Stimulated activated naive CD8-positive, alpha-beta T cell treated with anti-CD3 and anti-CD28 coated beads, Interleukin-15, Interleukin-2, amounts not matched to agents 100 U/mL and 50 U/mL, for 24 hours (primary cell): ENCODE measurements around the gene PPP1R14B.

Experiments used
- ATAC-seq: fragments of 150-1000 bp; cut with Tn5 transposase; one replicate; pipeline ENCODE4 v1.10.0; 2021
- DNase-seq: peaks from one replicate; pipeline ENCODE4 v3.0.0; 2021

Gene PPP1R14B

DNA sequence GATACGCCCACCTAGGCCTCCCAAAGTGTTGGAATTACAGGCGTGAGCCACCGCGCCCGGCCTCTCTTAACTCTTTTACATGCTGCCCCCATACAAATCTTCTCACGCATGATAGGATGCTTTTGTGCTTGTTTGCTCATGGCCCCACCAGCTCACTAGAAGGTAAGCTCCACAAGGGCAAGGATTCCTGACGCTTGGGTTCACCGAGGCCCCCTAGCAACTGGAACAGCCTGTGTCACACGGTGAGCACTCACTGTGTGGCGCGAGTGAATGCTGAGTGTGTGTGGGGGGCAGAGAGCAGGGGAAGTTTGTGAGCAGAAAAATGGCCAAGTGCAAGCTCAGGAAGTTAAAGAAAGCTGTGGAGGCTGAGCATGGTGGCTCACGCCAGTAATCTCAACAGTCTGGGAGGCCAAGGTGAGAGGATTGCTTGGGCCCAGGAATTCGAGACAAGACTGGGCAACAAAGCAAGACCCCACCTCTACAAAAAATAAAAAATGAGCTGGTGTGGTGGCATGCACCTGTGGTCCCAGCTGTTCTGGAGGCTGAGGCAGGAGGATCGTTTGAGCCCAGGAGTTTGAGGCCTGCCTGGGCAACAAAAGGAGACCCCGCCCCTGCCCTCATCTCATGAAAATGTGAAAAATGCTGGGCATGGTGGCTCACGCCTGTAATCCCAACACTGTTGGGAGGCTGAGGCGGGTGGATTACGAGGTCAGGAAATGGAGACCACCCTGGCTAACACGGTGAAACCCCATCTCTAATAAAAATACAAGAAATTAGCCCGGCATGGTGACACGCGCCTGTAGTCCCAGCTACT, 35.4 kb upstream of the PPP1R14B start:
- DNase-seq (no peak), ATAC-seq (no peak)

GRCh38 chr11:64278576-64279190, 31.9 kb upstream of the PPP1R14B start:
- DNase-seq, result no peak
- ATAC-seq, result peak; percentile 19

DNA sequence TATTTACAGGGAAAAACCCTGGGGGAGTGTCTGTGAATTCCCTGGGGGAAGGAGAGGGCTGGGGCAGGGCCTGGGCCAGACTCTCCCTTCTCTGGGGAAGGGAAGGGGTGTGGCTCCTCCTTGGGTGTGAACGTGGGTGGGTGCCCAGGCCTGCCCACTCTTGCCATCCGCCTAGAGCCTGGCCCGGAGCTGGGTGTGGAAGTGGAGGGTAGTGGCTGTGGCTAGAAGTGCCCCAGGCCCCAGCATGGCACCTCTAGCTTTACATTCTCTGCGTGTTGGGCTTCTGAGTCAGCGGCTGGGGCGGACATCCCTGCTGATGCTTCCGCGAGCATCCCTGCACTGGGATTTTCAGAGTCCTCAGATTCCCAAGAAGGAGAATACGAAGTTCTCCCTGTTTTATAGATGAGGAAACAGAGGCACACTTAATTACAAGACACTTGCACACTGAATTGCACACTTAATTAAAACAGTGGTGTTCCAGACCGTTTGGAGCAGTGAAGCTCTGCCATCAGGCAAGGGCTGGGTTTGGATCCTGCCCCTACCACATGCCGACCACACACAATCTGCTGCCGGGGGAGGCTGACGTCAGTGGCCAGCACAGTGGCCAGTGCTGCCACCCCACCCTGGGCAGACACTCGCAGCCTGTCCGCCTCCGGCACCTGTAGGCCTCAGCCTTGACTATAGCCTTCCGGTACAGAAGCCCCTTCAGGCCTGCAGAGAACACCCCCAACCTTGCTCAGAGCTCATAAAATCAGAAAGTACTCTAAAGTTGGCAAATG, 30.1 kb upstream of the PPP1R14B start:
- no peak for ATAC-seq

DNA sequence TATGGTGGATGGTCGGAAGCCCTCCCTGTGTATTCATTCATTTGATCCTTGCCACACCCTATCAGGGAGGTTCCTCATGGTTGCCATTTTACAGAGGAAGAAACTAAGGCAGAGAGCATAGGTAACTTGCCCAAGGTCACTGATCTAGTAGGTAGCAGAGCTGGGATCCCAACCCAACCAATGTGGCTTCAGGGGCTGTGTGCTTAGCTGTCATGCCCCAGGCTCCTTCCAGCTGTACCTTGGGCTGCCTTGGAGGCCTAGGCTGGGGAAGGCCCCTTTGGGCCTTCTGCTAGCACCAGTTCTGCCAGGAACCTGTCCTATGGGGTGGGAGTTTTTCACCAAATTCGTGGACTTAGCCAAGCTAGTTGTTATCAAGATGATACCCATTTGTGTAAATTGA, 29.1 kb upstream of the PPP1R14B start:
- DNase-seq, result no peak
- no peak for ATAC-seq

More for the DNA sequence above, 30.1 kb upstream of the PPP1R14B start:
- DNase-seq, result no peak

- ATAC-seq, result no peak
- DNase-seq, result no peak
These were observed 28.5 kb upstream of the PPP1R14B start for GRCh38 chr11:64275031-64275800.

- DNase-seq (peak; percentile 99), ATAC-seq (peak; percentile 87)
These were observed 22.9 kb upstream of the PPP1R14B start for GRCh38 chr11:64269540-64270220.

DNA sequence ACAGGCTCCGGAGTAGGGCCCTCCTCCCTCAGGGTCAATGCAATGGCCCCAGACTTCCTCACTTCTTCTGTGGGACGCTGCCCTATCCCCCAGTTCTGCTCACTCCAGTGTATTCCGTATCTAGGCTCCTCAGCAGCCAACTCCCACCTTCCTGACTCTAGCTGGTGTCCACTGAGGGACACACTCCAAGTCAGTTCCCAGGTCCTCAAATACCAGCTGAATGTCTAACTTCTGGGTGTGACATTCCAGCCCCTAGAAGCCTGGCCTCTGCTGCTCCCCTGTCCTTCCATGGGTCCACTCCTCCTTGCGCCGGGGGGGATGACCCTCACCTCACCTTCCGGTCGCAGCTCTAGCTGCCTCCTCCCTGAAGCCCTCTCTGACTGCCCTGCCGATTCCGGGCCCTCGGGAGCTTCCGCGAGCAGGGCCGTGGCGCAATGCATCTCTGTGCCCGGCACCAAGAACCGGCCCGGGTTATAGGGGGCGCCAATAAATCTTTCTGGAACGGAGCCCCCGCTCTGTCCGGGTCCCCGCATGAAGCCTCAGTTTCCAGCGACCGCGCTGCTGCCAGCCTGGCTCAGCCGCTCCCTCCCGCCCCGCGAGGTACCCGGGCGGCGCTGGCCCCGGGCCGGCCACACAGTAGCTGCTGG, 22.3 kb upstream of the PPP1R14B start:
- DNase-seq (peak; percentile 61), ATAC-seq (peak; percentile 1)

GRCh38 chr11:64268025-64268892, 21.5 kb upstream of the PPP1R14B start:
- ATAC-seq (no peak), DNase-seq (no peak)

GRCh38 chr11:64267207-64267945, 20.6 kb upstream of the PPP1R14B start:
- no peak for ATAC-seq
- DNase-seq, result no peak

GRCh38 chr11:64266339-64266738, 19.6 kb upstream of the PPP1R14B start:
- DNase-seq (no peak), ATAC-seq (no peak)

DNA sequence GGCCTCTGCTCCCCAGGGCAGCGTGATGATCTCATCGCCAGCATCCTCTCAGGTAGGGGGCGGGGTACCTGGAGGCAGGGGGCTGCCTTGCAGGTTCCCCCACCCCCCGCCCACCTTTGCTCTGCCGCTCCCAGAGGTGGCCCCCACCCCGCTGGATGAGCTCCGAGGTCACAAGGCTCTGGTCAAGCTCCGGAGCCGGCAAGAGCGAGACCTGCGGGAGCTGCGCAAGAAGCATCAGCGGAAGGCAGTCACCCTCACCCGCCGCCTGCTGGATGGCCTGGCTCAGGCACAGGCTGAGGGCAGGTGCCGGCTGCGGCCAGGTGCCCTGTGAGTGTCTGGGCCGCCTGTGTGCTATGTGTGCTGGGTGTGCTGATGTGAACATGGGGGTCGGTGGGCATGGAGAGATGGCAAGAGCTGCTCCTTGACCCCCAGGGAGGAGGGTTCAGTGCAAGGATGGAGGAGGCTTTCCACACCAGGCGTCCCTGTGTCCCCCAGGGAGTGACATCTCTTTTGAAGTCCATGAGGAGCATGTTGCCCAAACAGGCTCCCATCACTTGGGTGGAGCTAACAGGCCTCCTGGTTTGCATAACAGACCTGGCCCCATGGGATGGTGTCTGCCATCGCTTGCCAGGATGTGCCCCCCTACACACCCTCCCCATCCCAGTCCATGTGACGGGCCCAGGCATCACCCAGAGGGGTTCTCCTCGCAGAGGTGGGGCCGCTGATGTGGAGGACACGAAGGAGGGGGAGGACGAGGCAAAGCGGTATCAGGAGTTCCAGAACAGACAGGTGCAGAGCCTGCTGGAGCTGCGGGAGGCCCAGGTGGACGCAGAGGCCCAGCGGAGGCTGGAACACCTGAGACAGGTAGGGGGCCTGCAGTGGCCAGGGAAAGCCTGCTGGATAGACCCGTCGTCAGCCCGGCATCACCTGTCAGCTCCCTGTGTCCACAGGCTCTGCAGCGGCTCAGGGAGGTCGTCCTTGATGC, 18.7 kb upstream of the PPP1R14B start:
- ATAC-seq (no peak), DNase-seq (no peak)

GRCh38 chr11:64264371-64264852, 17.7 kb upstream of the PPP1R14B start:
- no peak for DNase-seq
- no peak for ATAC-seq

DNA sequence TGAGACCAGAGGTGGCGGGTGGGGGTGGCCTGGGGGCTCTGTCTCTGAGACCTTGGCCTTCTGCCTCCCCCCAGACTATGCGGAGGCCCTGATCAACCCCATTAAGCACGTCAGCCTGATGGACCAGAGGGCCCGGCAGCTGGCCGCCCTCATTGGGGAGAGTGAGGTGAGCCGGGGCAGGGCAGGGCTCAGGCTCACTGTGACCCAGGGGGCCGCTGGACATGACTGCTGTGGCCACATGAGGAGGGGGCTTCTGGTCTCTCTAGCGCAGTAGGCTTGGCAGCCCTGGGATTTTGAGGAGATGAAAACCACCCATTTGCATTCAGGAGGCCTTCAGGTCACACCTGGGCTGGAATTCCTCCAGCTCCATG, 17.2 kb upstream of the PPP1R14B start:
- no peak for DNase-seq
- ATAC-seq, result no peak

- no peak for DNase-seq
- ATAC-seq, result no peak
These were observed 16.5 kb upstream of the PPP1R14B start for GRCh38 chr11:64263021-64263946.

DNA sequence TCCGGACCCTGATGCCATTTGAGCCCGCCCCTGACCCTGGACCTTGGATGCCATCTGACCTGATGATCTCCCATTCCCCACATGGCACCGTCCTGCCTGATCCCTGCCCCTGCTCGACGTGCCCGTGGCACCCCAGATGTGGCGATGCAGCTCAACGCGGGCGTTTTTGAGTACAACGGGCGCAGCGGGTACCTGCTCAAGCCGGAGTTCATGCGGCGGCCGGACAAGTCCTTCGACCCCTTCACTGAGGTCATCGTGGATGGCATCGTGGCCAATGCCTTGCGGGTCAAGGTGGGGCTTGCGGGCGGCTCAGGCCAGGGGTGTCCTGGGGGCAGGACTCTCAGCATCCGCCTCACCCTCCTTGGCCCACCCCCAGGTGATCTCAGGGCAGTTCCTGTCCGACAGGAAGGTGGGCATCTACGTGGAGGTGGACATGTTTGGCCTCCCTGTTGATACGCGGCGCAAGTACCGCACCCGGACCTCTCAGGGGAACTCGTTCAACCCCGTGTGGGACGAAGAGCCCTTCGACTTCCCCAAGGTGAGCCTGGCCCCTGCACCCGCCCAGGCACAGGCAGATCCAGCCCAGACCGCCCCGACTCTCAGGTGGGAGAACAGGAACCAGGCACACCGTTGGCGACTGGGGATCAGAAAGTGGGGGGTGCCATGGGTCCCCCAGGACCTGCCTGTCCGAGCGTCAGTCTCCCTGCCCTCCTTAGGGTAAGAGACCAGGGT, 15.7 kb upstream of the PPP1R14B start:
- ATAC-seq (no peak), DNase-seq (no peak)

GRCh38 chr11:64261556-64262080, 14.9 kb upstream of the PPP1R14B start:
- DNase-seq (no peak), ATAC-seq (no peak)
